CD14-positive monocyte (primary cell): ENCODE results near the gene R3HCC1L. TPM values are rescaled to one million over a fixed set of nuclear protein-coding genes. Genes with fewer than 3 reads are reported as not detected.

Source experiments
- DNase-seq, 3 donors: peaks; one replicate each; pipeline ENCODE4 v3.0.0-alpha.2; 2011 to 2022
- H2AFZ ChIP-seq: 2 replicates; pipeline ENCODE4 v1.6.0; 2012; ENCODE audit warnings: mild to moderate bottlenecking, low read depth, low read length, inconsistent platforms; ENCODE audit not compliant: insufficient read depth, poor library complexity, severe bottlenecking
- H3K27ac ChIP-seq, 2 donors: 1 replicate in 1 of 2; 2 replicates in 1 of 2; pipeline ENCODE4 v1.5.1; 2012 to 2013; ENCODE audit warnings: low read length in 2 of 2, control low read depth in 1 of 2, inconsistent platforms in 1 of 2, low read depth in 1 of 2, mild to moderate bottlenecking in 1 of 2
- H3K27me3 ChIP-seq, 2 donors: one replicate each; pipeline versions ENCODE4 v1.6.0 to v1.6.1; 2011 to 2013; ENCODE audit warnings: low read length in 2 of 2; ENCODE audit not compliant: control insufficient read depth in 2 of 2, insufficient read depth in 2 of 2
- H3K36me3 ChIP-seq, 2 donors: replicated peaks in 1 of 2; 1 replicate in 1 of 2; 2 replicates in 1 of 2; pipeline versions ENCODE4 v1.5.1 to v1.6.1; 2012 to 2013; ENCODE audit warnings: low read length in 2 of 2, control low read depth in 1 of 2, inconsistent platforms in 1 of 2, mild to moderate bottlenecking in 1 of 2; ENCODE audit not compliant: insufficient read depth in 2 of 2, control insufficient read depth in 1 of 2
- H3K4me1 ChIP-seq, 2 donors: 1 replicate in 1 of 2; 2 replicates in 1 of 2; pipeline versions ENCODE4 v1.5.1 to v1.6.1; 2012 to 2013; ENCODE audit warnings: low read length in 2 of 2, control low read depth in 1 of 2, inconsistent platforms in 1 of 2, mild to moderate bottlenecking in 1 of 2, moderate library complexity in 1 of 2; ENCODE audit not compliant: insufficient read depth in 2 of 2, control insufficient read depth in 1 of 2
- H3K4me2 ChIP-seq: replicated peaks from 2 replicates; pipeline ENCODE3; 2012; ENCODE audit warnings: low read length, moderate library complexity, mild to moderate bottlenecking; ENCODE audit not compliant: poor library complexity, severe bottlenecking; ENCODE audit errors: extremely low read depth
- H3K4me3 ChIP-seq, 3 experiments: fragments of 200-600 bp in 1 of 3; sonication (generic) in 1 of 3; replicated peaks in 1 of 3; 1 replicate in 2 of 3; 2 replicates in 1 of 3; pipeline ENCODE4 v1.5.1; 2011 to 2013; ENCODE audit warnings: low read length in 3 of 3, mild to moderate bottlenecking in 3 of 3, control low read depth in 2 of 3, low read depth in 2 of 3, inconsistent platforms in 1 of 3, moderate library complexity in 1 of 3
- H3K79me2 ChIP-seq: 2 replicates; pipeline ENCODE4 v1.6.0; 2012; ENCODE audit warnings: mild to moderate bottlenecking, control low read depth, inconsistent platforms, low read length, moderate library complexity; ENCODE audit not compliant: insufficient read depth
- H3K9ac ChIP-seq: 2 replicates; pipeline ENCODE4 v1.6.0; 2017; ENCODE audit warnings: low read length, mild to moderate bottlenecking; ENCODE audit not compliant: insufficient read depth, poor library complexity, severe bottlenecking
- H3K9me3 ChIP-seq, 2 donors: replicated peaks in 1 of 2; 1 replicate in 1 of 2; 2 replicates in 1 of 2; pipeline versions ENCODE4 v1.5.1 to v1.6.1; 2012 to 2013; ENCODE audit warnings: low read length in 2 of 2, control low read depth in 1 of 2; ENCODE audit not compliant: control insufficient read depth in 1 of 2, insufficient read depth in 1 of 2
- H4K20me1 ChIP-seq: 2 replicates; pipeline ENCODE4 v1.6.0; 2012; ENCODE audit warnings: mild to moderate bottlenecking, low read length, control low read depth, moderate library complexity; ENCODE audit not compliant: insufficient read depth
- H3K27ac Mint-ChIP-seq, 7 donors: one replicate each; pipeline ENCODE4 v1.8.0; 2020; ENCODE audit warnings: mild to moderate bottlenecking in 7 of 7, mixed read lengths in 7 of 7, moderate library complexity in 6 of 7, inconsistent platforms in 2 of 7
- H3K27me3 Mint-ChIP-seq, 3 donors: one replicate each; pipeline ENCODE4 v1.8.0; 2021 to 2022; ENCODE audit warnings: low read depth in 3 of 3, mild to moderate bottlenecking in 3 of 3, mixed read lengths in 3 of 3, moderate library complexity in 3 of 3, inconsistent platforms in 1 of 3
- H3K36me3 Mint-ChIP-seq, 2 donors: one replicate each; pipeline ENCODE4 v1.8.0; 2020; ENCODE audit warnings: mixed read lengths in 2 of 2, inconsistent platforms in 1 of 2, mild to moderate bottlenecking in 1 of 2
- H3K4me1 Mint-ChIP-seq: one replicate; pipeline ENCODE4 v1.8.0; 2020; ENCODE audit warnings: mild to moderate bottlenecking, mixed read lengths
- H3K4me3 Mint-ChIP-seq, 2 donors: one replicate each; pipeline ENCODE4 v1.8.0; 2020; ENCODE audit warnings: mild to moderate bottlenecking in 2 of 2, mixed read lengths in 2 of 2, moderate library complexity in 1 of 2
- H3K9me3 Mint-ChIP-seq, 7 donors: one replicate each; pipeline ENCODE4 v1.8.0; 2020 to 2022; ENCODE audit warnings: mixed read lengths in 7 of 7, mild to moderate bottlenecking in 6 of 7, moderate library complexity in 6 of 7, inconsistent platforms in 2 of 7
- CTCF ChIP-seq: fragments of 200-600 bp; IDR thresholded peaks from one replicate; pipeline ENCODE4 v1.8.0; 2022; ENCODE audit warnings: antibody characterized with exemption, mild to moderate bottlenecking
- WGBS: methylation state at CpG from one replicate; pipeline ENCODE4 v1.1.5; 2013; ENCODE audit warnings: missing lambda C conversion rate; ENCODE audit not compliant: insufficient coverage; 5-methylcytosine and 5-hydroxymethylcytosine counted together
- intact Hi-C, 2 donors: fragments of 100-400 bp; cut with micrococcal nuclease; formaldehyde crosslinking; loops; one replicate each; pipeline versions ENCODE4 v1.15.0 to v1.15.1; 2023
- polyA plus RNA-seq, 3 donors: library from polyadenylated mRNA; depleted of rRNA in 1 of 3; unstranded in 2 of 3; stranded (reverse) in 1 of 3; fragments of 300-500 nt in 2 of 3; fragments of >200 nt in 1 of 3; fragmentation: Illumina TruSeq in 2 of 3; gene quantifications; 1 replicate in 2 of 3; 2 replicates in 1 of 3; pipeline ENCODE4 v1.2.3, GENCODE V29; 2012 to 2021

The R3HCC1L gene
- polyA plus RNA-seq, 3 donors: 2.6 to 13.8 (median 2.7) TPM

GRCh38 chr10:98256692-98257091 is 122.2 kb downstream of the R3HCC1L start:
- Histone ChIP-seq H2AFZ (no peak overlapping the region), H3K4me1 (peaks cover 17 to 20% of the 10 kb centered on the region in 2 donors), H3K27ac (no peak overlapping the region), H3K79me2 (no peaks in the 10 kb centered on the region), H3K4me2 (no peak overlapping the region), H3K27me3 (no peaks in the 10 kb centered on the region), H3K9me3 (no peaks in the 10 kb centered on the region), H4K20me1 (no peaks in the 10 kb centered on the region), H3K4me3 (no peak overlapping the region), H3K9ac (no peak overlapping the region), H3K36me3 (peaks cover 4 to 22% of the 10 kb centered on the region in 2 donors)
- H3K9me3 Mint-ChIP-seq: no peaks in the 10 kb centered on the region
- peaks cover 0 to 3% (median 2%) of the 10 kb centered on the region in 3 donors for H3K27me3 Mint-ChIP-seq
- WGBS: 96% methylated on average over 3 of the region's 11 CpGs
- DNase-seq: no peak
- peaks cover 21% of the 10 kb centered on the region for H3K4me1 Mint-ChIP-seq
- no peak for TF ChIP-seq CTCF
- H3K27ac Mint-ChIP-seq: peak overlapping the region in 1 of 7 donors; percentile 16
- intact Hi-C loops: no loop called here
- H3K4me3 Mint-ChIP-seq: no peak overlapping the region
- peaks cover 21 to 24% of the 10 kb centered on the region in 2 donors for H3K36me3 Mint-ChIP-seq

- H3K27me3 Mint-ChIP-seq: peaks cover 0 to 3% (median 2%) of the 10 kb centered on the region in 3 donors
- Histone ChIP-seq H3K9me3 (no peaks in the 10 kb centered on the region), H2AFZ (no peak overlapping the region), H3K27ac (no peak overlapping the region), H3K9ac (no peak overlapping the region), H3K36me3 (peaks cover 4 to 17% of the 10 kb centered on the region in 2 donors), H3K4me3 (no peak overlapping the region), H4K20me1 (no peaks in the 10 kb centered on the region), H3K4me1 (peaks cover 17 to 20% of the 10 kb centered on the region in 2 donors), H3K4me2 (no peak overlapping the region), H3K27me3 (no peaks in the 10 kb centered on the region), H3K79me2 (no peaks in the 10 kb centered on the region)
- peaks cover 21% of the 10 kb centered on the region for H3K4me1 Mint-ChIP-seq
- no peak for TF ChIP-seq CTCF
- H3K27ac Mint-ChIP-seq: peak overlapping the region in 3 of 7 donors; percentile 16 to 59 (median 38)
- H3K36me3 Mint-ChIP-seq: peaks cover 16 to 19% of the 10 kb centered on the region in 2 donors
- intact Hi-C loops: no loop called here
- 94% methylated on average over 11 of the region's 12 CpGs for WGBS
- no peak for DNase-seq
- no peaks in the 10 kb centered on the region for H3K9me3 Mint-ChIP-seq
- no peak overlapping the region for H3K4me3 Mint-ChIP-seq
These were observed 122.7 kb downstream of the R3HCC1L start for GRCh38 chr10:98257198-98257597.
